Kidney (tissue), 14 donors: ENCODE results near the gene CASD1. TPM values are rescaled to one million over a fixed set of nuclear protein-coding genes. Genes with fewer than 3 reads are reported as not detected.

Experiments used
- DNase-seq, 5 donors: peaks; one replicate each; pipeline ENCODE4 v3.0.0-alpha.2; 2013 to 2020
- FAIRE-seq: peaks from 2 replicates; lab custom pipeline; 2012; peaks lifted over from hg19 to GRCh38; lab: Jason Lieb, UNC
- H3K27ac ChIP-seq, 2 donors: one replicate each; pipeline ENCODE4 v1.7.0; 2013; ENCODE audit warnings: low read depth in 2 of 2, low read length in 2 of 2, inconsistent platforms in 1 of 2
- H3K27me3 ChIP-seq: one replicate; pipeline ENCODE4 v1.7.1; 2013; ENCODE audit warnings: low read length, inconsistent platforms; ENCODE audit not compliant: control insufficient read depth, insufficient read depth
- H3K36me3 ChIP-seq, 3 donors: one replicate each; pipeline versions ENCODE4 v1.7.0 to v1.7.1; 2013; ENCODE audit warnings: low read length in 3 of 3, control low read depth in 1 of 3, inconsistent platforms in 1 of 3; ENCODE audit not compliant: insufficient read depth in 3 of 3, control insufficient read depth in 2 of 3
- H3K4me1 ChIP-seq, 3 donors: one replicate each; pipeline versions ENCODE4 v1.7.0 to v1.7.1; 2013; ENCODE audit warnings: low read length in 3 of 3, inconsistent platforms in 1 of 3, low read depth in 1 of 3; ENCODE audit not compliant: control insufficient read depth in 2 of 3, insufficient read depth in 2 of 3
- H3K4me3 ChIP-seq, 3 donors: one replicate each; pipeline versions ENCODE4 v1.7.0 to v1.8.1; 2013; ENCODE audit warnings: low read length in 3 of 3, control low read depth in 1 of 3, inconsistent platforms in 1 of 3
- H3K9ac ChIP-seq, 3 donors: one replicate each; pipeline versions ENCODE4 v1.7.0 to v1.7.1; 2013; ENCODE audit warnings: low read length in 3 of 3, control low read depth in 1 of 3, inconsistent platforms in 1 of 3
- H3K9me3 ChIP-seq, 3 donors: one replicate each; pipeline versions ENCODE4 v1.7.0 to v1.7.1; 2013; ENCODE audit warnings: low read length in 3 of 3, control low read depth in 1 of 3, inconsistent platforms in 1 of 3; ENCODE audit not compliant: control insufficient read depth in 2 of 3, insufficient read depth in 1 of 3
- CTCF ChIP-seq: IDR thresholded peaks from 3 replicates; pipeline ENCODE4 v1.5.1; 2012; ENCODE audit warnings: mild to moderate bottlenecking, moderate library complexity, borderline replicate concordance; ENCODE audit not compliant: insufficient read depth; ENCODE audit errors: extremely low read depth
- intact Hi-C: fragments of 100-400 bp; cut with DNase I; formaldehyde crosslinking; loops from one replicate; pipeline ENCODE4 v1.11.1; 2022
- polyA plus RNA-seq: library from polyadenylated mRNA; stranded (reverse); fragments of 350-450 nt; fragmentation: Illumina TruSeq; extraction: RNeasy Lipid Tissue Mini Kit (QIAGEN cat#74804); gene quantifications from one replicate; pipeline ENCODE4 v1.2.3, GENCODE V29; 2014; ENCODE audit warnings: low read depth, low replicate concordance; ENCODE audit not compliant: insufficient read depth
- total RNA-seq: library from RNA; stranded (reverse); fragmentation: NEBNext Ultra II Directional; extraction: Animal tissue kit (Norgen Biotek cat#: 25700); gene quantifications from one replicate; pipeline ENCODE4 v1.2.1, GENCODE V29; 2021
- donor health status: control.
- donor health status: control.
- donor health status: control.
- donor health status: control.
- donor health status: control.
- donor health status: DM: yes; HTN: yes; CAD: no.
- donor health status: Normal renal cell carcinoma (clear cell type).

The CASD1 gene
- total and polyA plus RNA-seq, 2 donors from 2014 or later, result 10.8 to 22.8 TPM

GRCh38 chr7:94512735-94513564, 3.3 kb downstream of the CASD1 start:
- no peak overlapping the region for H3K27ac ChIP-seq
- no peaks in the 10 kb centered on the region for H3K36me3 ChIP-seq
- TF ChIP-seq CTCF, result no peak
- intact Hi-C loops, result no loop called here
- FAIRE-seq (no peak), DNase-seq (peak in 1 of 5 donors; percentile 10)
- H3K4me1 ChIP-seq, result peaks cover 0 to 9% (median 2%) of the 10 kb centered on the region in 3 donors
- no peaks in the 10 kb centered on the region for H3K27me3 ChIP-seq
- no peak overlapping the region for H3K4me3 ChIP-seq
- no peaks in the 10 kb centered on the region for H3K9me3 ChIP-seq
- no peak overlapping the region for H3K9ac ChIP-seq

GRCh38 chr7:94513565-94513860, 3.9 kb downstream of the CASD1 start:
- intact Hi-C loops, result no loop called here
- Histone ChIP-seq H3K27me3 (no peaks in the 10 kb centered on the region), H3K4me3 (no peak overlapping the region), H3K9me3 (no peaks in the 10 kb centered on the region), H3K4me1 (peaks cover 0 to 9% (median 2%) of the 10 kb centered on the region in 3 donors), H3K36me3 (no peaks in the 10 kb centered on the region), H3K27ac (no peak overlapping the region), H3K9ac (no peak overlapping the region)
- DNase-seq, result peak in 1 of 5 donors; percentile 27
- no peak for TF ChIP-seq CTCF
- FAIRE-seq, result peak; percentile 76

GRCh38 chr7:94514140-94514889, 4.7 kb downstream of the CASD1 start:
- no peak for FAIRE-seq
- no peak overlapping the region for H3K27ac ChIP-seq
- no peak for TF ChIP-seq CTCF
- intact Hi-C loops, result no loop called here
- no peaks in the 10 kb centered on the region for H3K9me3 ChIP-seq
- H3K4me3 ChIP-seq, result no peak overlapping the region
- H3K4me1 ChIP-seq, result peaks cover 0 to 9% (median 0%) of the 10 kb centered on the region in 3 donors
- no peak overlapping the region for H3K9ac ChIP-seq
- peak in 2 of 5 donors; percentile 32 to 72 for DNase-seq
- H3K27me3 ChIP-seq, result no peaks in the 10 kb centered on the region
- H3K36me3 ChIP-seq, result no peaks in the 10 kb centered on the region
